SHP77 treated with DMSO at 0.1 percent for 48 hours (cell line): ENCODE results near the gene RNLS.
"Not testable (repeated sequence)": the region's sequence is repeated elsewhere in the genome, so short reads cannot be mapped to it uniquely, and the experiment has no call there.

Source experiments
- DNase-seq: peaks from one replicate; lab custom pipeline; 2025; lab: John Stamatoyannopoulos, UW

Gene RNLS

DNA sequence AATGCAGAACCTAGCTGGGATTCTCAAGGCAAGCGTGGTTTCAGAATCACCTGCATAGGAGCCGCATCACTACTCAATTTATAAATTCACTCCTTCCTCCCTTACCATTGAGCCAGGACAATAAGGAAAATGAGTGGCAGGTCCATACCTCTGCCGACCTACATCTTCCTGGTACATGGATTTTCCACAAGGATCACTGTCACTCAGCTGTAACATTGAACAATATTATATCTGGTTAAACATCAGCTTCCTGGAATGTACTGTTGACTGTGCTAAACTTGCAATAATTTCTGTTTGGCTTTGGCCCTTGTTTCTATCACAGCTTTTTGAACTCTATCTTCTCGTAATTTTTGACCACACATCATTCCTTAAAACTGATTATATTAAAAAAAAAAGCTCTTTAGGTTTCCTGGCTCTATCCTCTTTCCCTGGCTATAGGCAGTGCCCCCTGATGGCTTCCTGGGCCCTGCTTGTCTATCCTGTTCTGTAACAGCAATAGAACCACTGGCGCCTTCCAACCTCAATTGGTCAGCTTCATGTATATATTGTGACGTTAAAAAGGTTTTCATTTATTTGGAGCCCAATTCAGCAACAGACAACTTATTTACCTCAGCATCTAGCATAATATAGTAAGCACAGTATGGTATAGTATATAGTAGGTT lies 59.2 kb downstream of the RNLS start:
- no peak for DNase-seq

DNA sequence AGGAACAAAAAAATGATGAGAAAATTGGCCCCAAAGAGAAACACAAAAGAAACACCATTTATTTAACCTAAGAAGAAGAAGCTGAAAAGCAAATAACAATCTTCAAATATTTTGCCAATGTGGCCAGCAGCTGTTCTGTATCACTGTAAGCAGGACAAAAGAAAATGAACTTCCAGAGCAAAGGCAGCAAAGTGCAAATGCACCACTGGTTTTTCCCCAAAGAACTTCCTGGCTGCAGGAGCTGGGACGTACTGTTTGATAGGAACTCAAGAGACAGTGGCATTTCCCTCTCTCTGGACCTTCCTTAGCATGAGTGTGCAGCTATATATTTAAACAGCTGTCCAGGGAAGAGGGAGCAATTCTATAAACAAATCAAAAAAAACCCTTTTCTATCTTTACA lies 60.4 kb downstream of the RNLS start:
- DNase-seq, result no peak

GRCh38 chr10:88521791-88522190 lies 61.3 kb downstream of the RNLS start:
- no peak for DNase-seq

GRCh38 chr10:88515235-88515634 lies 67.9 kb downstream of the RNLS start:
- no peak for DNase-seq

DNA sequence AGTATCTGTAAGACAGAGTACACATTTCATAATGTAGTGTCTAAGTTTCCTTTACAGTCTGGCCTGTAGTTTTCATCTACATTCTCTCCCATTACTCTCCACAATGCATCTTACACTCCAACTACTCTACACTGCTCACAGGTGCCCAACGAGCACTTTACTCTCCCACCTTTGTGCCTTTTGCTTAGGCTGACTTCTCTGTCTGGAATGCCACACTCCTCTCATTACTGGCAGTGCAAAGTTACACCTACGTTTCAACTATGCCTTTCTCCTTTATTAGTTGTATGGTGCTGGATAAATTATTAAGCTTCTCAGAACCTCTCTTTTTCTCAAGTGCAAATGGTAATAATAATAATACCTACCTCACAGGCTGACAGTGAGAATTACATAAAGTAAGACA lies 70.5 kb downstream of the RNLS start:
- no peak for DNase-seq

GRCh38 chr10:88508796-88509195 lies 74.3 kb downstream of the RNLS start:
- DNase-seq, result no peak

GRCh38 chr10:88507826-88508453 lies 75.2 kb downstream of the RNLS start:
- DNase-seq, result no peak

- no peak for DNase-seq
These were observed 75.7 kb downstream of the RNLS start for GRCh38 chr10:88507404-88507803.

DNA sequence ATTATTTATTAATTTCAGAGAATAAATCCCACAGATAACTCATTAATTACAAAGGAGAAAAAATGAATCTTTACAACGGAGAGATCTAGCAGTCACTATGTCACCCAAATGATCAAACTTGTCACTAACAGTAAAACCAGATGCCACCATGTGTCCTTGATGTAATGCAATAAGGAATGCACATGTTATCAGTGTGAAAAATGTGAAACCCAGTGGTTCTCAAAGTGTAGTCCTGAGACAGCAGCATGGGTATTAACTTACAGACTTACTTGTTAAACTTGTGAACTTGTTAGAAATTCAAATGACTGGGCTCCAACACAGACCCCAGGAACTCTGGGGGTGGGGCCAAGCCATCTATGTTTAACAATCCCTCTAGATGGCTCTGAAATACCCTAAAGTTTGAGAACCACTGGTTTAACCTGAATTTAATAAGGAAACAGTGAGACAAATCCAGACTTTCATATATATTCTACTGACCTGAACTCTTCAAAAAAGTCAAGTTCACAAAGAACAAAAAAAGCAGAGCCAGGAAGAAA lies 77.4 kb downstream of the RNLS start:
- DNase-seq, result no peak

DNA sequence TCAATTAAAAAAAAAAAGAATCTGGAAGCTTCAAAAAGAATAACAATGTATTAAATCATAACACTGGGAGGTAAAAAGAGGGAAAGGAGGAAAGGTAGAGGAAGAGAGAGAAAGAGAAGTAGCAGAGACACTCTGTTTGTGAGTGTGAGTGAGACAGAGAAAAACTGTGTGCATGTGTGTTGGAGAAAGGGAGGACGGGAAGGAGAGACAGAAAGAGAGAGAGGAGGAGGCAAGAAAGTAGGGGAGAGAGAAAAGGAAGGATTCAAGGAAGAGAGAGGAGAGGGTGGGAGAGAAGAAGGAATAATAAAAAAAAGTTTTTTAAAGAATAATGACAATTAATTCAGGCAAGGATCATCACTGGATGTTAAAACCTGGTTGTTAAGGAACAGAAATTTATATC lies 77.9 kb downstream of the RNLS start:
- DNase-seq, result no peak

DNA sequence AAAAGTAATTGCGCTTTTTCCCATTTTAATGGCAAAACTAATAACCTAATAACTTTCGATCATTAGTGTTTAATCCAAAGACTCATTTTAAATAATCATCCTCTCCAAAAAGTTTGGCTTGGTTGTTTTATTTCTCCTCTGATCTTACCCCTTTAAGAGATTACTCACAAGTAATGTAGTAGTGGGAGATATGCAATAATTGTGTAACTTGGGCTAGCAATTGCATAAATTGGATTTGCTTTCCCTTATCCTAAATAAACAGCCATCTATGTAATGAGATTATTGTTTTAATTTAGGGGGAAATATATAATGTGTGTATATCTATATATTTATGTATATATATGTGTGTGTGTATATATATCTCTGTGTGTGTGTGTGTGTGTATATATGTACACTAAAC lies 82.5 kb downstream of the RNLS start:
- DNase-seq, result no peak

- no peak for DNase-seq
These were observed 83.3 kb downstream of the RNLS start for GRCh38 chr10:88499569-88500470.

- no peak for DNase-seq
These were observed 85.2 kb downstream of the RNLS start for GRCh38 chr10:88497913-88498312.

DNA sequence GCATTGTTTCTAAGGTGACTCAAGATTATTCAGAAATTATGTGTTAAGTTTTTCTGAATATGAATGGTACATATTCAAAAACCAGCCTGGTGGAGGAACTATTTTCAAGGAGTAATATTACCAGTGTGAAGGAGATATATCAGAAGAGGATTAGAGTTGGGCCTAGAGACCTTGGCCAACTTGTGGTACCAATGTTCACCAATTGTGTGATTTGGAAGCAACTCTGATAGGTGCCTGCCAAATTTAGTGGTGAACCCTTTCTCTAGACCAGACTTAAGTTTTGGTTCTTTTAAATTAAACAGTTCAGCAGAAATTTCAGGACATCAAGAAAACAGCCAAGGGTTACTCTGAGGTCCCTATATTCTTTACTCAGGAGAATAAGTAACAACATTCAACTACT lies 88.6 kb downstream of the RNLS start:
- no peak for DNase-seq

- DNase-seq, result no peak
These were observed 89.2 kb downstream of the RNLS start for GRCh38 chr10:88493691-88494483.

GRCh38 chr10:88491314-88491713 lies 91.8 kb downstream of the RNLS start:
- DNase-seq, result no peak

GRCh38 chr10:88490231-88490980 lies 92.7 kb downstream of the RNLS start:
- DNase-seq, result no peak

DNA sequence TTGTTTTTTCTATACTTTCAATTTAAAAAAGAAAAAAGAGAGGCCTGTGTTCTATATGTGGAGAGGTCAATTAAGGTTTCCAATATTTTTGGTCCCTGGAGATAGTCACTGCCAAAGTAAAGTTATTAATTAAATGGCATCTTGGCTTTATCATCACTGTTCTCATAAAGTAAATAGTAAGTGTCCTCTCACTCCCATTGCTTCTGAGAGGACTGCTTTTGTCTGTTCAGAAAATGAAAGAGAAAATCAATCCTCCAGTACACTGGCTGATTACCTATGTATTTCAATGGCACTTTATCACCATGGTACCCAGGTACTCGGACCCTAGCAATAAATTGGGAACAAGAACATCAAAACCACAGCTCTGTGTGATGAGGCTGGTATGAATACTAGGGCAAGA lies 94.0 kb downstream of the RNLS start:
- no peak for DNase-seq

GRCh38 chr10:88486816-88487215 lies 96.3 kb downstream of the RNLS start:
- not testable (repeated sequence) for DNase-seq

- DNase-seq, result no peak
These were observed 100.9 kb downstream of the RNLS start for GRCh38 chr10:88482220-88482619.

- no peak for DNase-seq
These were observed 104.9 kb downstream of the RNLS start for GRCh38 chr10:88478256-88478655.
